Stimulated activated CD4-positive, alpha-beta T cell treated with anti-CD3 and anti-CD28 coated beads, Interleukin-1b, Interleukin-23, amount 100 ng/mL, for 48 hours (primary cell): ENCODE measurements around the gene MZT2A.
"Not testable (repeated sequence)": the region's sequence is repeated elsewhere in the genome, so short reads cannot be mapped to it uniquely, and the experiment has no call there.

ENCODE experiments used
- DNase-seq: peaks from one replicate; pipeline ENCODE4 v3.0.0-alpha.2; 2020

The MZT2A gene

GRCh38 chr2:131490616-131491468, 1.4 kb downstream of the MZT2A start:
- peak; percentile 30 for DNase-seq

GRCh38 chr2:131488306-131489205, 3.6 kb downstream of the MZT2A start:
- no peak for DNase-seq

GRCh38 chr2:131486201-131486902, 5.8 kb downstream of the MZT2A start:
- not testable (repeated sequence) for DNase-seq

- DNase-seq: not testable (repeated sequence)
Observed at GRCh38 chr2:131484906-131485460, 7.2 kb downstream of the MZT2A start.

- DNase-seq: not testable (repeated sequence)
Observed at GRCh38 chr2:131483981-131484820, 8.0 kb downstream of the MZT2A start.

- DNase-seq: not testable (repeated sequence)
Observed at GRCh38 chr2:131482506-131483155, 9.6 kb downstream of the MZT2A start.

- DNase-seq: not testable (repeated sequence)
Observed at GRCh38 chr2:131480351-131480750, 11.8 kb downstream of the MZT2A start.

- DNase-seq: not testable (repeated sequence)
Observed at GRCh38 chr2:131478850-131479461, 13.2 kb downstream of the MZT2A start.

- DNase-seq: not testable (repeated sequence)
Observed at GRCh38 chr2:131478074-131478849, 13.9 kb downstream of the MZT2A start.

- not testable (repeated sequence) for DNase-seq
Observed at GRCh38 chr2:131477227-131477626, 15.0 kb downstream of the MZT2A start.

- not testable (repeated sequence) for DNase-seq
Observed at GRCh38 chr2:131476363-131476762, 15.8 kb downstream of the MZT2A start.

GRCh38 chr2:131475831-131476230, 16.4 kb downstream of the MZT2A start, which contains the start of gene TUBA3D:
Gene TUBA3D, plus strand, starts transcription at chr2:131476119. Its CDS starts 81 bp downstream, at chr2:131476200.
- no peak for DNase-seq

- not testable (repeated sequence) for DNase-seq
Observed at GRCh38 chr2:131473266-131473665, 18.9 kb downstream of the MZT2A start.

GRCh38 chr2:131471624-131472023, 20.6 kb downstream of the MZT2A start:
- DNase-seq: not testable (repeated sequence)

GRCh38 chr2:131470944-131471343, 21.3 kb downstream of the MZT2A start:
- not testable (repeated sequence) for DNase-seq

- not testable (repeated sequence) for DNase-seq
Observed at GRCh38 chr2:131467722-131468121, 24.5 kb downstream of the MZT2A start.

GRCh38 chr2:131454914-131455313, 37.3 kb downstream of the MZT2A start:
- DNase-seq: not testable (repeated sequence)

GRCh38 chr2:131451265-131451949, 40.8 kb downstream of the MZT2A start:
- DNase-seq: not testable (repeated sequence)

GRCh38 chr2:131447981-131448380, 44.2 kb downstream of the MZT2A start:
- DNase-seq: not testable (repeated sequence)
